Spleen (tissue), 7 donors: ENCODE results near the gene SH2D3C.

Source experiments
- POLR2A ChIP-seq, 3 donors: fragments of 450-650 bp; IDR thresholded peaks; one replicate each; pipeline ENCODE4 v1.5.1; 2017; ENCODE audit warnings: antibody characterized with exemption in 3 of 3, mild to moderate bottlenecking in 1 of 3
- TF ChIP-seq, protein P1 (sequence below), 11 experiments: fragments of 200-600 bp in 7 of 11; fragments of 450-650 bp in 4 of 11; sonication (generic) in 4 of 11; IDR thresholded peaks in 8 of 11; conservative IDR thresholded peaks in 3 of 11; 1 replicate in 7 of 11; 2 replicates in 4 of 11; pipeline versions ENCODE4 v1.4.0 to v1.8.0; 2016 to 2021; ENCODE audit warnings: antibody characterized with exemption in 11 of 11, inconsistent platforms in 4 of 11, mild to moderate bottlenecking in 1 of 11
- donor health status: DM: no; HTN: no; CAD: no; lungs with moderate emphysema.
- donor health status: DM: no; HTN: no; CAD: no.
- donor health status: DM: no; HTN: no; CAD: no.

DNA sequence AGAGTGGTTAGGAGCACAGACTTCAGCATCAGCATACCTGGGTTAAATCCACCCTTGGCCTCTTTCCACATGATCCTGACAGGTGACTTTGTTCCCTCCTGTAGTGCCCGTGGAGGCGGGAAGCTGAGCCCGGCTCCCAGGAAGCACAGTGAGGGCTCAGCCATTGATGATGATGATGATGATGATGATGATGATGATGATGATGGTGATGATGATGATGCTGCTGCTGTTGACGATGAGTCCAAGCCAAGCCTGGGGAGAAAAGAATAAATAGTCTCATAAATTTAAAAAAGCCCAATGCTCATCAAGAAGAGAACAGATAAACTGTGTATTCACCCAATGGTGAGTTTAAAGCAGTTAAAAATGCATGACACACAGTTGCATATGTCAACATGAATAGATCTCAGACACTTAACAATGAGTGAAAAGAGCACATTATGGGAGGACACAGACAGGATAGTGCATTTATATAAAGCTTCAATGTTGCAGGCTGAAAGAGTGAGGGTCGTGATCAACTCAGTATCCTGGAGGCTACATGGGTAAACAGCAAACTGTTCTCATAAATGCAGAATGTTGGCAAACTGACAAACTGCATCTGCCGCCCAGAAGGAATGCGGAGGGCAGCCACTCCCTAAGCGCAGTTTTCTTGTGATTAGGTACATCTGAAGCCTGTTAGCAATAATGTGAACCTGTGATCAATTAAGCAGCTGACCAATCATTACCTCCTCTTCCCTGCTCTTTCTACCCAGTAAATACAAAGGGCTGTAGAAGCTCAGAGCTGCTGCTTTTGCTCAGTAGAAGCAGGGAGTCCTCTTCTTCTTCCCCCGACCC, 83.4 kb downstream of the SH2D3C start:
- TF ChIP-seq, protein P1, sequence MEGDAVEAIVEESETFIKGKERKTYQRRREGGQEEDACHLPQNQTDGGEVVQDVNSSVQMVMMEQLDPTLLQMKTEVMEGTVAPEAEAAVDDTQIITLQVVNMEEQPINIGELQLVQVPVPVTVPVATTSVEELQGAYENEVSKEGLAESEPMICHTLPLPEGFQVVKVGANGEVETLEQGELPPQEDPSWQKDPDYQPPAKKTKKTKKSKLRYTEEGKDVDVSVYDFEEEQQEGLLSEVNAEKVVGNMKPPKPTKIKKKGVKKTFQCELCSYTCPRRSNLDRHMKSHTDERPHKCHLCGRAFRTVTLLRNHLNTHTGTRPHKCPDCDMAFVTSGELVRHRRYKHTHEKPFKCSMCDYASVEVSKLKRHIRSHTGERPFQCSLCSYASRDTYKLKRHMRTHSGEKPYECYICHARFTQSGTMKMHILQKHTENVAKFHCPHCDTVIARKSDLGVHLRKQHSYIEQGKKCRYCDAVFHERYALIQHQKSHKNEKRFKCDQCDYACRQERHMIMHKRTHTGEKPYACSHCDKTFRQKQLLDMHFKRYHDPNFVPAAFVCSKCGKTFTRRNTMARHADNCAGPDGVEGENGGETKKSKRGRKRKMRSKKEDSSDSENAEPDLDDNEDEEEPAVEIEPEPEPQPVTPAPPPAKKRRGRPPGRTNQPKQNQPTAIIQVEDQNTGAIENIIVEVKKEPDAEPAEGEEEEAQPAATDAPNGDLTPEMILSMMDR (IDR thresholded peaks at IDR 0.05 in 8 of 11, conservative IDR thresholded peaks at IDR 0.05 in 3 of 11), result no peak
- TF ChIP-seq POLR2A (IDR thresholded peaks at IDR 0.05), result no peak
